C4-2B (cell line): ENCODE results near the gene POLE.

Source experiments
- ZFX ChIP-seq: fragments of 450-650 bp; IDR thresholded peaks from 2 replicates; pipeline ENCODE4 v1.6.1; 2017
- TF ChIP-seq, protein P1 (sequence below): fragments of 450-650 bp; conservative IDR thresholded peaks from 2 replicates; pipeline ENCODE4 v1.5.1; 2017; ENCODE audit warnings: mild to moderate bottlenecking

DNA sequence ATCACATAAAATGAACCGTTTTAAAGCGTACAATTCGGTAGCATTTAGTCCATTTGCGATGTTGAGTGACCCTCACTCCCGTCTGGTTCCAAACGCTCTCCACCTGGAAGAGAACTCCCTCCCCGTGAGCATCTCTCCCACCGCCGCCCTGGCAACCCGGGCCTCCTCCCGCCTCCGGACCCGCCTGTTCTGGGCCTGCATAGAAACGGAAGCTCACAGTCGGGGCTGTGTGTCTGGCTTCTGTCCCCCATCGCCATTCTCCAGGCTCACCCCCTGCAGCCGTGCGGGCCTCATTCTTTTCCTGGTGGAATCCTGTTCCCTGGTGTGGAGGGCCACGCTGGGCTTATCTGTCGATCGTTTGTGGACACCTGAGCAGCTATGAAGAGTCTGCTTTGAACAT, 94.1 kb downstream of the POLE start:
- TF ChIP-seq, protein P1, sequence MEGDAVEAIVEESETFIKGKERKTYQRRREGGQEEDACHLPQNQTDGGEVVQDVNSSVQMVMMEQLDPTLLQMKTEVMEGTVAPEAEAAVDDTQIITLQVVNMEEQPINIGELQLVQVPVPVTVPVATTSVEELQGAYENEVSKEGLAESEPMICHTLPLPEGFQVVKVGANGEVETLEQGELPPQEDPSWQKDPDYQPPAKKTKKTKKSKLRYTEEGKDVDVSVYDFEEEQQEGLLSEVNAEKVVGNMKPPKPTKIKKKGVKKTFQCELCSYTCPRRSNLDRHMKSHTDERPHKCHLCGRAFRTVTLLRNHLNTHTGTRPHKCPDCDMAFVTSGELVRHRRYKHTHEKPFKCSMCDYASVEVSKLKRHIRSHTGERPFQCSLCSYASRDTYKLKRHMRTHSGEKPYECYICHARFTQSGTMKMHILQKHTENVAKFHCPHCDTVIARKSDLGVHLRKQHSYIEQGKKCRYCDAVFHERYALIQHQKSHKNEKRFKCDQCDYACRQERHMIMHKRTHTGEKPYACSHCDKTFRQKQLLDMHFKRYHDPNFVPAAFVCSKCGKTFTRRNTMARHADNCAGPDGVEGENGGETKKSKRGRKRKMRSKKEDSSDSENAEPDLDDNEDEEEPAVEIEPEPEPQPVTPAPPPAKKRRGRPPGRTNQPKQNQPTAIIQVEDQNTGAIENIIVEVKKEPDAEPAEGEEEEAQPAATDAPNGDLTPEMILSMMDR = no peak
- no peak for TF ChIP-seq ZFX
